ENCODE measurements around the gene JAG1.

JAG1 gene

GRCh38 chr20:10662661-10663458, 10.9 kb downstream of the JAG1 start (continued):
- TF ChIP-seq CTCF (tag by site-specific recombination; IDR thresholded peaks at IDR 0.05) (no peak), ZNF596 (tag by site-specific recombination; IDR thresholded peaks at IDR 0.05) (no peak), ZNF76 (tag by site-specific recombination; IDR thresholded peaks at IDR 0.05; ENCODE audit: borderline replicate concordance, low read depth) (no peak), ZFP41 (tag by site-specific recombination; IDR thresholded peaks at IDR 0.05; ENCODE audit: borderline replicate concordance) (no peak), ZFP3 (tag by site-specific recombination; IDR thresholded peaks at IDR 0.05; ENCODE audit: low read depth) (no peak), ZNF366 (tag by site-specific recombination; conservative IDR thresholded peaks at IDR 0.05) (no peak)

GRCh38 chr20:10662151-10662550, 11.6 kb downstream of the JAG1 start:
- no peak overlapping the region for H3K4me3 ChIP-seq (ENCODE audit: low read depth, low read length)
- H3K4me1 ChIP-seq (ENCODE audit: control insufficient read depth, insufficient read depth, low read length), result peaks cover 28% of the 10 kb centered on the region
- CTCF ChIA-PET, result interaction anchor here (0.7 to 1.4 kb wide), 3 partner anchors 9 to 63 kb away, joined by 4 to 5 read pairs (median 5); no protein-coding TSS in a partner anchor
- H3K9me3 ChIP-seq (ENCODE audit: control insufficient read depth, insufficient read depth, low read depth, low read length), result no peaks in the 10 kb centered on the region
- peaks cover under 1 to 66% of the 10 kb centered on the region in 2 experiments for H3K36me3 ChIP-seq (ENCODE audit: control insufficient read depth in 2 of 2, insufficient read depth in 1 of 2, low read length in 2 of 2)
- POLR2A ChIA-PET, result interaction anchor here (2.4 kb wide), 1 partner anchor 9 kb away, joined by 6 read pairs; no protein-coding TSS in a partner anchor
- TF ChIP-seq ZNF148 (tag by site-specific recombination; IDR thresholded peaks at IDR 0.05; ENCODE audit: borderline replicate concordance), result no peak
- TF ChIP-seq SP7 (tag by site-specific recombination; IDR thresholded peaks at IDR 0.05), result no peak
- TF ChIP-seq ZXDB (tag by site-specific recombination; IDR thresholded peaks at IDR 0.05), result no peak
- TF ChIP-seq ZNF580 (tag by site-specific recombination; IDR thresholded peaks at IDR 0.05), result no peak
- TF ChIP-seq ZNF23 (tag by site-specific recombination; IDR thresholded peaks at IDR 0.05; ENCODE audit: borderline replicate concordance), result no peak
- TF ChIP-seq ZNF112 (tag by site-specific recombination; IDR thresholded peaks at IDR 0.05), result no peak
- no peak for TF ChIP-seq ZNF211 (tag by site-specific recombination; IDR thresholded peaks at IDR 0.05; ENCODE audit: low read depth)
- TF ChIP-seq ZFP37 (tag by site-specific recombination; IDR thresholded peaks at IDR 0.05), result no peak
- TF ChIP-seq GLI4 (tag by site-specific recombination; IDR thresholded peaks at IDR 0.05), result no peak
- no peak for TF ChIP-seq ZNF701 (tag by site-specific recombination; IDR thresholded peaks at IDR 0.05)
- no peak for TF ChIP-seq ZBTB26 (tag by site-specific recombination; optimal IDR thresholded peaks at IDR 0.05)
- TF ChIP-seq HOXD13 (CRISPR knock-in tag; IDR thresholded peaks at IDR 0.05; ENCODE audit: borderline replicate concordance), result no peak
- no peak for TF ChIP-seq TCF7L2 (IDR thresholded peaks at IDR 0.05; ENCODE audit: borderline replicate concordance, low read depth, low read length)
- no peak for TF ChIP-seq GLI2 (tag by site-specific recombination; IDR thresholded peaks at IDR 0.05; ENCODE audit: borderline replicate concordance, low read depth)
- no peak for TF ChIP-seq ZBTB48 (tag by site-specific recombination; IDR thresholded peaks at IDR 0.05)
- no peak for TF ChIP-seq SCRT1 (tag by site-specific recombination; IDR thresholded peaks at IDR 0.05; ENCODE audit: borderline replicate concordance)
- H3K27ac ChIP-seq (ENCODE audit: extremely low read depth, low read depth, low read length), result no peak overlapping the region

All from HEK293 (cell line).